ENCODE data around the gene ITGAX.

GRCh38 chr16:31380201-31380600 is 25.2 kb downstream of the ITGAX start:
- no peak for TF ChIP-seq POLR2A (IDR thresholded peaks at IDR 0.05)
- TF ChIP-seq CTCF (IDR thresholded peaks at IDR 0.05): no peak
